PC-3 (cell line): ENCODE results near the gene WT1. TPM values are rescaled to one million over a fixed set of nuclear protein-coding genes. Genes with fewer than 3 reads are reported as not detected.
"Not testable (repeated sequence)": the region's sequence is repeated elsewhere in the genome, so short reads cannot be mapped to it uniquely, and the experiment has no call there.

Source experiments
- ATAC-seq: fragments of 200-7000 bp; cut with Tn5 transposase; 2 replicates; pipeline ENCODE4 v1.9.1; 2020; ENCODE audit warnings: mild to moderate bottlenecking, moderate library complexity
- BruUV-seq: library from RNA; stranded (reverse); fragments of 400-500 nt; replicated peaks from 2 replicates; lab custom pipeline; 2021; lab: Mats Ljungman, UMichigan
- CTCF ChIA-PET: fragments of 300-600 bp; sonication (Branson Sonifier 250); formaldehyde crosslinking; loops from one replicate; lab custom pipeline; 2022; ENCODE audit warnings: antibody characterized with exemption; lab: Charles Lee
- POLR2A ChIA-PET: fragments of 300-600 bp; sonication (Branson Sonifier 250); formaldehyde crosslinking; loops from one replicate; lab custom pipeline; 2022; ENCODE audit warnings: antibody characterized with exemption; ENCODE audit not compliant: unreplicated experiment; lab: Charles Lee
- DNase-seq: peaks from one replicate; pipeline ENCODE4 v3.0.0-alpha.2; 2015
- H2AFZ ChIP-seq: fragments of 300-600 bp; sonication (generic); 2 replicates; pipeline ENCODE4 v1.6.0; 2016; ENCODE audit warnings: antibody characterized with exemption, low read length
- H3F3A ChIP-seq: fragments of 300-600 bp; sonication (generic); one replicate; pipeline ENCODE4 v1.6.0; 2017; ENCODE audit warnings: antibody characterized with exemption, low read length, control low read depth, mild to moderate bottlenecking; ENCODE audit not compliant: unreplicated experiment
- H3K27ac ChIP-seq: fragments of 300-600 bp; sonication (generic); 2 replicates; pipeline ENCODE4 v1.5.1; 2016; ENCODE audit warnings: mild to moderate bottlenecking, low read length
- H3K27me3 ChIP-seq: fragments of 300-600 bp; sonication (generic); 2 replicates; pipeline ENCODE4 v1.6.1; 2016; ENCODE audit warnings: low read length, mixed read lengths
- H3K36me3 ChIP-seq: fragments of 300-600 bp; sonication (generic); 2 replicates; pipeline ENCODE4 v1.6.1; 2016; ENCODE audit warnings: low read depth, mixed run types, low read length, mixed read lengths
- H3K4me1 ChIP-seq: fragments of 300-600 bp; sonication (generic); 2 replicates; pipeline ENCODE4 v1.5.1; 2016; ENCODE audit warnings: low read length; ENCODE audit not compliant: insufficient read depth
- H3K4me2 ChIP-seq: fragments of 300-600 bp; sonication (generic); 2 replicates; pipeline ENCODE4 v1.6.0; 2016; ENCODE audit warnings: low read length
- H3K4me3 ChIP-seq: fragments of 300-600 bp; sonication (generic); 2 replicates; pipeline ENCODE4 v1.5.1; 2016; ENCODE audit warnings: mild to moderate bottlenecking, low read length, mixed read lengths
- H3K79me2 ChIP-seq: fragments of 300-600 bp; sonication (generic); 2 replicates; pipeline ENCODE4 v1.6.1; 2017; ENCODE audit warnings: low read length, mixed read lengths
- H3K9ac ChIP-seq: fragments of 300-600 bp; sonication (generic); 2 replicates; pipeline ENCODE4 v1.6.0; 2016; ENCODE audit warnings: mild to moderate bottlenecking, low read length
- H3K9me2 ChIP-seq: fragments of 300-600 bp; sonication (generic); replicated peaks from 2 replicates; pipeline ENCODE4 v1.6.1; 2016; ENCODE audit warnings: mixed run types, low read length, mixed read lengths
- H3K9me3 ChIP-seq: fragments of 300-600 bp; sonication (generic); 2 replicates; pipeline ENCODE4 v1.6.1; 2016; ENCODE audit warnings: low read length, mixed read lengths
- H4K20me1 ChIP-seq: fragments of 300-600 bp; sonication (generic); 2 replicates; pipeline ENCODE4 v1.6.1; 2016; ENCODE audit warnings: low read length, mixed read lengths
- CTCF ChIP-seq: fragments of 300-600 bp; sonication (generic); conservative IDR thresholded peaks from 2 replicates; pipeline ENCODE4 v1.5.1; 2017; ENCODE audit warnings: antibody characterized with exemption, low read depth, mild to moderate bottlenecking, low read length
- EZH2 ChIP-seq: fragments of 300-600 bp; sonication (generic); IDR thresholded peaks from one replicate; pipeline ENCODE4 v1.6.1; 2017; ENCODE audit warnings: antibody characterized with exemption, mild to moderate bottlenecking, low read length; ENCODE audit not compliant: unreplicated experiment
- EZH2phosphoT487 ChIP-seq: fragments of 300-600 bp; sonication (generic); IDR thresholded peaks from 2 replicates; pipeline ENCODE4 v1.6.1; 2018; ENCODE audit warnings: mild to moderate bottlenecking, antibody characterized with exemption, low read length, borderline replicate concordance
- intact Hi-C: fragments of 100-400 bp; cut with micrococcal nuclease; formaldehyde crosslinking; loops from 2 replicates; pipeline ENCODE4 v1.9.0; 2023
- total RNA-seq: library from RNA; depleted of rRNA; stranded (reverse); fragments of >200 nt; gene quantifications from 2 replicates; pipeline ENCODE4 v1.2.3, GENCODE V29; 2014

Gene WT1
- total RNA-seq, 1 experiment from 2014 or later: 9.1 TPM

- Histone ChIP-seq H3K4me3 (no peak overlapping the region), H3K36me3 (no peaks in the 10 kb centered on the region), H3K27me3 (no peaks in the 10 kb centered on the region), H3K4me2 (no peak overlapping the region), H3K9me3 (no peaks in the 10 kb centered on the region), H3K79me2 (no peaks in the 10 kb centered on the region), H3K9me2 (no peaks in the 10 kb centered on the region), H2AFZ (no peak overlapping the region), H4K20me1 (no peaks in the 10 kb centered on the region), H3K27ac (no peak overlapping the region), H3F3A (no peaks in the 10 kb centered on the region), H3K9ac (no peak overlapping the region), H3K4me1 (no peaks in the 10 kb centered on the region)
- no peak for DNase-seq
- no peak for ATAC-seq
- no TSS peak for BruUV-seq
- TF ChIP-seq CTCF (no peak), EZH2 (no peak), EZH2phosphoT487 (no peak)
- intact Hi-C loops: no loop called here
- POLR2A ChIA-PET: no interaction called here
- CTCF ChIA-PET: no interaction called here
Measured at GRCh38 chr11:32379719-32380118, 55.6 kb downstream of the WT1 start.

GRCh38 chr11:32375826-32376225, 59.5 kb downstream of the WT1 start:
- no peak overlapping the region for H3K9ac ChIP-seq
- DNase-seq (no peak), ATAC-seq (no peak)
- H2AFZ ChIP-seq: no peak overlapping the region
- TF ChIP-seq CTCF (no peak), EZH2 (no peak), EZH2phosphoT487 (no peak)
- H3K4me2 ChIP-seq: no peak overlapping the region
- no peaks in the 10 kb centered on the region for H3K79me2 ChIP-seq
- no peaks in the 10 kb centered on the region for H3K9me2 ChIP-seq
- no peak overlapping the region for H3K27ac ChIP-seq
- H3K36me3 ChIP-seq: no peaks in the 10 kb centered on the region
- H3K9me3 ChIP-seq: no peaks in the 10 kb centered on the region
- CTCF ChIA-PET: interaction anchor here (0.6 kb wide), 2 partner anchors 111 to 247 kb away, joined by 3 to 7 read pairs; no protein-coding TSS in a partner anchor
- POLR2A ChIA-PET: no interaction called here
- no peak overlapping the region for H3K4me3 ChIP-seq
- H3K4me1 ChIP-seq: no peaks in the 10 kb centered on the region
- no peaks in the 10 kb centered on the region for H3F3A ChIP-seq
- intact Hi-C loops: no loop called here
- BruUV-seq: no TSS peak
- no peaks in the 10 kb centered on the region for H3K27me3 ChIP-seq
- H4K20me1 ChIP-seq: no peaks in the 10 kb centered on the region

- Histone ChIP-seq H3F3A (no peaks in the 10 kb centered on the region), H2AFZ (no peak overlapping the region), H3K9me2 (no peaks in the 10 kb centered on the region), H3K36me3 (no peaks in the 10 kb centered on the region), H3K79me2 (no peaks in the 10 kb centered on the region), H3K27me3 (no peaks in the 10 kb centered on the region), H3K4me1 (no peaks in the 10 kb centered on the region), H3K4me3 (no peak overlapping the region), H4K20me1 (no peaks in the 10 kb centered on the region), H3K4me2 (no peak overlapping the region), H3K9ac (no peak overlapping the region), H3K27ac (no peak overlapping the region), H3K9me3 (no peaks in the 10 kb centered on the region)
- no peak; the same call in 1 of the 2 replicates for ATAC-seq
- TF ChIP-seq CTCF (peak; percentile 65), EZH2 (no peak)
- POLR2A ChIA-PET: no interaction called here
- intact Hi-C loops: no loop called here
- no TSS peak for BruUV-seq
- CTCF ChIA-PET: no interaction called here
- peak; percentile 37 for DNase-seq
Measured at GRCh38 chr11:32374261-32374711, 61.1 kb downstream of the WT1 start.

GRCh38 chr11:32369987-32370386, 65.4 kb downstream of the WT1 start:
- DNase-seq, ATAC-seq, H2AFZ ChIP-seq, H3K9ac ChIP-seq, H3K79me2 ChIP-seq, CTCF ChIA-PET, H3K27me3 ChIP-seq, POLR2A ChIA-PET, intact Hi-C loops, H3K9me3 ChIP-seq, H3K4me2 ChIP-seq, H3K4me3 ChIP-seq, H3F3A ChIP-seq, H4K20me1 ChIP-seq, H3K4me1 ChIP-seq, BruUV-seq, H3K36me3 ChIP-seq, H3K9me2 ChIP-seq, H3K27ac ChIP-seq: not testable (repeated sequence)
